ENCODE measurements around the gene TXNRD2.

DNA sequence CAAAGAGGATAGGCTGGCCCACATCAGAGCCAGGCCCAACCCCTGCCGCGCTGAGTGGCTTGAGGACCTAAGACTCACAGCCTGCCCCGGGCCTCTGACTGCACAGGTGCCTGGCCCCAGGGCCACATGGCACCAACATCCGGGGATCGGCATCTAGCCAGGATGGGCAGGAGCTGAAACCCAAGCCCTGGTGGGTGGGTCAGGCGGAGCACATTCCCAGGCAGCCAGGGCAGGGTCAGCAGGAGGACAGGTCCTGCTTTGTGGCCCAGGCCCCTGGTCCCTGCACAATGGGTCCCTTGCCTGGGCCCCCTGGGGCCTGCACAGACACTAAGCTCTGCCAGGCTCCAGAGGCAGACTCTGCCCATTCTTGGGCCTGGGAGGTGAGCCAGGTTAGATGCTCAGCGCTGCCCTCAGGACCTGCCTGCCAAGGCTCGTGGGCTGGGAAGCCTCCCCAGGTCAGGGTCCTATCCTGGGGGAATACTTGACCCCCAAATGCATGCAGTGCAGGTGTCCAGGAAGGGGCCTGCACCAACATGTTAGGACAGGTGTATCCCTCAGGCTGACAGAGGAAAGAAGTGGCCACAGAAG, 41.5 kb upstream of the TXNRD2 start:
- TF ChIP-seq CTCF (conservative IDR thresholded peaks at IDR 0.05) (no peak), ZFX (IDR thresholded peaks at IDR 0.05) (no peak)

Measured in C4-2B (cell line).